NCI-H2107 (cell line): ENCODE results near the gene GALT.

Source experiments
- DNase-seq: peaks from one replicate; lab custom pipeline; 2025; lab: John Stamatoyannopoulos, UW

The GALT gene

DNA sequence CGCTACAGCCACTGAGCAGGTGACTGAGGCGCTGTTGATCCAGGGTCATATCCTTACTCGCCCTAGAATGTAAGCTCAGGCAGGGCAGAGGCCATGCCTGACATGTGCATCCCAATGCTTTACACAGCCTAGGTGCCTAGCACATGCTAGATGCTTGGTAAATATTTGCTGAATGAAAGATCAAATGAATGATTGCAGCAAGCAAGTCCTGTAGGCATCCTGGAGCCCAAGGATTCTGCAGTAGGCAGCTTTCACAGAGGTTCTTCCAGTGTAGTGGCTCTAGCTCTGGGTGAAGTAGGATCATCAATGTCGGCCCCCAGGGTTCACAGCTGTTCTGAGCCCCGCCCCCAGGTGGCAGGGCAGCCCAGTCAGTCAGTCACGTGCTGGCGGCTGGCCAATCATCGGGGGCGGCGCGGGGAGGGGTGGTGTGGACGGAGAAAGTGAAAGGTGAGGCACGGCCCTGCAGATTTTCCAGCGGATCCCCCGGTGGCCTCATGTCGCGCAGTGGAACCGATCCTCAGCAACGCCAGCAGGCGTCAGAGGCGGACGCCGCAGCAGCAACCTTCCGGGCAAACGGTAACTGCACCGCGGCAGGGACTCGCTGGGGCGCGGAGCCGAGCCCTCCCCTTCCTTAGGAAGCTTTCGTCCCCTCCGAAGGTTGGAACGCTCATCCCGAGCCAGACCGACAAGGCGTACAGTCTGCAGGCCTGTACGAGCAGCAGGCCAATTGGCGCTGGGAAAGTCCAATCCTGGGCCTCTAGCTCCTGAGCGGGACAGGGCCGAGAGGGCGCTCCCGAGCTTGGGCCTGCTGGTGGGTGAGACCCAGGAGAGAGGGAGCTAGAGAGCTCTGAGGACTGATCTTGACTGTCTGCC, at the start of gene GALT:
GALT (plus strand) TSS at position 465 of the 873 bp plus-strand sequence; CDS start at position 495, 30 bp downstream.
- DNase-seq: peak; percentile 81

GRCh38 chr9:34599546-34599945, 46.9 kb upstream of the GALT start:
- DNase-seq: no peak

- DNase-seq: no peak
These were observed 45.6 kb upstream of the GALT start for GRCh38 chr9:34600908-34601307.

DNA sequence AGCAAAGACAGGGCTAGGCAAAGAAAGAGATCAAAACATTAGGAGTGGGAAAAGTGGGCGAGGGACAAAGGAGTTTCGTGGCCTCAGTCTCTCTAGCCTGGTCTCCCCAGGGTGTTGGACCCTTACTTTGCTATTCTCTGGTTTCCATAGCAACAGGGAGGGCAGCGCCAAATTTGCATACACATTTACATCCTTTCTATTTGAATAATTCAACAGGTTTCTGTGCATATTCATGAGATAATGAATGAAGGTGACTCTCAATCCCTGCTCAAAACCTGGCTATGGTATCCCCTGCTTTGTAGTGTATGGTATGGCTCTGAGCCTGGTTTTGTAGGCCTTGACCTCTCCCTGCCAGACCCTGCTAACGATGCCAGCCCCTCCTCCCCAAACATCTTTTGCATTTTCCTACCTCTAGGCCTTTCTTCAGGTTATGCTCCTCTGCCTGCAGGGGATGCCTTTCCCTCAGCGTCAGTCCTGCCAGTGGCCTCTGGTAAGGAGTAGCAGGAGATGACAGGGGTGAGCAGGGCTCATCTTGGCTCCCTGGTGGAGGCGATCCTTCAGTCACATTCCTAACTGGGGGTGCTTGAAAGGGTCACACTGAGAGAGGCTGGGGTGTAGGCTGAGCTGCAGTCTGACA, 44.4 kb upstream of the GALT start:
- DNase-seq: no peak

- DNase-seq: peak; percentile 45
These were observed 42.8 kb upstream of the GALT start for GRCh38 chr9:34603610-34604231.

- DNase-seq: no peak
These were observed 40.3 kb upstream of the GALT start for GRCh38 chr9:34606190-34606589.

DNA sequence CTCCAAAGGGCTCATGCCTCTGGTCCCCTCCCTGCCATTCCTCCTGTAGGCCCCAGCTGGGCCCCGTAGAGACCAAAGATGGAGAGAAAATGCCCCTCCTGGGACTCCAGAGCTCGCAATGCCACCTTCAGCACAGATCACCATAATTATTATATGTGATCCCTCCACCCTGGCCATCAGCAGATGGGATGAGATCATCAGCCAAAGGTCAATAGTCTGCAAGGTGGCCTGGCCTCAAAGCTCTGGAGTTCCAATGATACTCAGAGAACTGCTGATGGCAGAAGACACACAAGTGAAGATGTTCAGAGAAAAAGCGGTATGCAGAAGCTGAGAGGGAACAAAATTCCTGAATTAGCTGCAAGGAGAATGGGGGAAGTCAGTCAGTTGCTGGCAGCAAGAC, 39.6 kb upstream of the GALT start:
- no peak for DNase-seq

DNA sequence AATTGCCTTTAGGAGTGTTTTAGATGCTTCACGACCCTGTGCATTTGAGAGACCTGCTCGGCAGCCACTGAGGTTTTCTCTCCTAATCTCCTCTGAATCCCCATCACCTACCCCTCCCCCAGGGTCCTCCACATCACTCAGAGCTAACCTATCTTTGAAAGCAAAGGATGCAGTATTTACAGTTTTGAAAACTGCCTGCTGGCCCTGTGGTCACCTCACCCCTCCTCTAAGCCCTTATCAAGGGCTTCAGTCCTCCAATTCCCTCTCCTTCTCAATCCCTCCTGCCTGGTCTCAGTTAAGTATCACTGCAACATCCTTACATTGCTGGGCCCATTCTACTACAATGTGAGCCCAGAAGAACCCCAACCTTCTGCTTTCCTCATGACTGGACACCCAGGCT, 39.1 kb upstream of the GALT start:
- DNase-seq: no peak

GRCh38 chr9:34610434-34611206, 35.9 kb upstream of the GALT start:
- DNase-seq: no peak

DNA sequence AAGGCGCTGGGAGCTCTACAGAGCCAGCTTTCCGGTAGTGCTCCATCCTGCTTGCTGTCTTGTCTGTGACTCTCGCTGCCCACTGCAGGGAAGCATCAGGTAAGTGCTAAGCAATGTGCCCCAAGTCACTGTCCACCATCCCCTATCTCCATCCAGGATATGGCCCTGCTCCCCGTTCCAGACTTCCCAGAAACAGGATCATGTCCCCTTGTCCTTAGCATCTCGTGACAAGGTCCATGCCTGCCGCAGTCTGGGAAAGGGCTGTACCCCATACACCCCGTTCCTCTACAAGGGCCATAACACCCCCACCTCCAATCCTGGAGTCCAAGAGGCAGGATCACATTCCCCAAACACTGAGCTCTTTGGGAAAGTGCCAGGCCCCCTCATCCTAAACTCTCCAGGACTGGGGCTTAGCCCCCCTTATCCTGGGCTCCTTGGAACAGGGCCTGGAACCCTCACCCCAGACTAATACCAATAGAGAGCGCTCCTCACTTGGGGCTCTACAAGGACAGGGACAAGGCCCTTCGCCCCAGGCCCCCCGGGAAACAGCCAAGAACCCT, 35.1 kb upstream of the GALT start:
- no peak for DNase-seq

DNA sequence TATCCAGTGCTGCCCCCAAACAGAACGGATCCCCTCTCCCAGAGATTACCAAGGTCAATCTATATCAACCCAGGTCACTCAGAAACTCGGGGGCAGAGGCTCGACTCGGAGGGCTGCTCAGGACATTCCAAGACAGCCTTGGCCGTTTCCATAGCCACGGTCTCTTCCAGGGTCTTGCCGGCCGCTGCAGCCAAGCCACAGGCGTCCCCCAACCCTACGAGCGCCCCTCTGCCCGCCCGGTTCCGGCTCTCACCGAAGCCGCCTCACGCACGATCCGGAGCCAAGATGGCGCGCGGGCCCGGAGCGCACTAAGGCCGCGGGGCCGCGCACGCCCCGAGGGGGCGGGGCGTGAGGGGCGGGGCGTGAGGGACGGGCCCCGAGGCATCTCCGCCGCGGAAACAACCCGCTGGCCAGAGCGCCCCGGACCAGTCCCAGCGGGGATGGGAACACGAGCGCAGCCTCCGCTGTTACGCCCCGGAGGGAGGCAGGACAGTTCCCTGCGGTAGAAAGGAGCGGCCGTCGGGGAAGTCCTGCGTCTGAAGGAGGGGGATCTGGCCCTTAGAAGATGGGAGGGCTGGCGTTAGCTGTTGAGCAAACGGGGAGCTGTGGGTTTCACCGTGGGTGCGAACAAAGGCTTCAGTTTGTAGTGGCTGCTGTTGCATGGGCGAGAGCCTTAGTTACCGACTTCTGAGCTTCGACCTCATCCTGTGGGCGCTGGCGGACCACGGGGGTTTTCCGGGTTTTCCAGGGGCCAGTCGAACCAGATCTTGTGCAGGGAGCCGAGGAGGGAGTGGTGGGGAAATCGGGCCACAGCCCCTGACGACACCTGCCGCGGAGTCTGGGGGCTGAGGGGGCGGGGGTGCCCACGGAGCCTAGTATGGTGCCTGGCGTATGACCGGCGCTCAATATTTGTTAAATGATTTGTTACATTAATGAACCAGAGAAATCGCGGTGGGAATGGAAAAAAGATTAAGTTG, 34.4 kb upstream of the GALT start, which contains the start of gene RPP25L:
RPP25L (minus strand) TSS at position 287 of the 977 bp plus-strand sequence. CDS start 801 bp downstream, outside the sequence.
- DNase-seq: peak; percentile 62

DNA sequence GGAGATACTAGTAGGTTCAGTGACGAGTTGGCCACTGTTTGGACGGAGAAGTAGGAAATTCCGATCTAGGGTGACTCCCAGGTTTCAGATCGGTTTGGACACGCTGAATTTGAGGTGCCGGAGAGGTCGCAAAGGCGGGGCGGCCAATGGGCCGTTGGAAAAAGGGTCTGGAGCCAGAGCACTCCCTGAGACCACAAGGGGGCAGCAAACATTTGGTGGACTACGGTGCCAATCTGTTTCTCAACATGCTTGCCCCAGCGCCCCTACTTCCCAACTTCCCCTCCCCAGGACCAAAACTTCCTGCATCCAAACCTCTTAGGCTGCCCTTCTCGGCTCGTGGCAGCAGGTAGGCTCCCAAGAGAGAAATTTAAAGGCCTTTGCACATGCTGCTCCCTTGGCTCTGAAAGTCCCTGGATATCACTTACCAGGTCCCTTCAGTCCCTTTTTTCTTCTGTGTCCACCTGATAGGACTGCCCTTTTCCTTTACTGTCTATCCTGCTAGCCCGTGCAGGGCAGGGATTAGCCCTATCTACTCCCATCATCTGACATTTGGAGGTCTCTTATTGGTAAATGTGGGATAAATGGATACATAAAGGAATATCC, 33.6 kb upstream of the GALT start:
- peak; percentile 52 for DNase-seq

GRCh38 chr9:34615132-34615531, 31.3 kb upstream of the GALT start:
- no peak for DNase-seq

- DNase-seq: peak; percentile 91
These were observed 26.1 kb upstream of the GALT start, which contains the start of gene DCTN3 for GRCh38 chr9:34620061-34620994. Gene DCTN3, minus strand, starts transcription at chr9:34620495. Its CDS starts 31 bp downstream, at chr9:34620464.

DNA sequence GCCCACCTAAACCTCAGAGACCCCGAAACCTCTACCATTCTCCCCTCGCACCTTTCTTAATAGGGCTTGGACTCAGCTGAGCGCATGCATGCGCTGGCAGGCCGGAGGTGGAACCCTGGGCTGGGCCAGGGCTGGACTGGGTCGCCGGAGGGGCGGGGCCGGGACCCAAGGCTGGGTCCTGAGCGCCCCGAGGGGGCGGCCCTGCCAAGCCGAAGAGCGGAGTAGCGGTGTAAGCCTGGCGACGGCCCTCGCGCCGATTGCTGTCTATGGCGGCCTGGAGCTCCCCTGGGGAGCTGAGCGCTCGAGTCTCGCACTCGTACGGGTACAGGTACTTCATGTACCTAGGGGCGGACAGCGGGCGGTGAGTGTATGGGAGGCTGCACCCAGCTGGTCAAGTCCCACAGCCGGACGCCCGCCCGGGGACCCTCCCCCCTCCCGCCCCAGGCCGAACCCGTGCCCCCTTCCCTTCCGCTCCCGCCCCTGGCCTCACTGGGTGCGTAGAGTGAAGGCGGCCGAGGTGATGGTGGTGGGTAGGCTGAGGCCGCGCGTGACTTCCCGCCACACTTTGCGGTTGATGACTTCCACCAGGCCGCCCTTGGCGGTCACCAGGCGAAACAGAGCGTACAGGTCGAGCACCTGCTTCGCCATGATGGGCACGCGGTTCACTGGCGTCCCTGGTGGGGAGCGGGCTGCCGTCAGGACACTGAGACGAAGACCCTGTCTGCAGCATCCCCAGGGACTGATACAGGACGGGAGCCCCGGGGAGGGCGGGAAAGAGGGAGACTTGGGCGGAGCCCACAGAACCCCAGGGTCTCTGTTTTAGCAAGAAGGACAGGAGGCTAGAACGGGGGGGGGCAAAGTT, 22.9 kb upstream of the GALT start:
- no peak for DNase-seq

DNA sequence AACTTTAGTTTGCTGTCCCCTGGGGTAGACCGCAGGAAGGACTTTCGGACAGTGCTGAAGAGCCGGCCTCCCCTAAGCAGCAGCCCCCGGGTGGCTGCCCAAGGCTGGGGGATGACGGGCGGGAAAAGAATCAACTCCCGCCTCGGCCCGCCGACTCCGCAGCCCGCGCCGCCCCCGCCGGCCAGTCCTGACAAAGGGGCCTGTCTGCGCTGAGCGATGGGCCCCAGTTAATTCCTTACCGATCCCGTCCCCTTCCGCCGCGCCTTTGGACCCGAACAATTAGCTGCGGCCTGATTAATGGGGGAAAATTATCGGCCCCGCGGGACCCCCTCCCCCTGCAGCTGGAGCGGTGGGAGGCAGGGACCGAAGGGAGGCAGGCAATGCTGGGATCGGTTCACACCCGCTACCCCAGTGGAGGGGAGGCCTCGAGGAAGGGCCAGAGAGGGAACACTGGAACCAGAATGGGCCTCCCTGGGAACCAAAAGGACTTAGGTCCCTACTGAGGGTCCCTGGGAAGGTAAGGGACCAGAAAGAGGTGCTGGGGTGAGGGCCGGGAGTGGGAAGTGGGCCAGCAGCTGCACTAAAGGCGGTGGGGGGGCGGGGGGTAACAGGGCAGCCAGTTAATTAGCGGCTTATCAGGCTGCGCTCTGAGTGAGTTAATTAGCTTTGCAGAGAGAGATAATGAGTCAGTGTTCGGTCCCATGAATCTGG, 21.8 kb upstream of the GALT start:
- DNase-seq: no peak

- no peak for DNase-seq
These were observed 21.3 kb upstream of the GALT start for GRCh38 chr9:34625186-34625486.
